Fibroblast of skin of scalp (primary cell): ENCODE measurements around the gene LILRA6.
"Not testable (repeated sequence)": the region's sequence is repeated elsewhere in the genome, so short reads cannot be mapped to it uniquely, and the experiment has no call there.

ENCODE experiments used
- DNase-seq: peaks from one replicate; pipeline ENCODE4 v3.0.0-alpha.2; 2013

Gene LILRA6

GRCh38 chr19:54230031-54230430, 12.6 kb downstream of the LILRA6 start:
- no peak for DNase-seq

- no peak for DNase-seq
These were observed 13.4 kb downstream of the LILRA6 start for GRCh38 chr19:54229146-54229545.

- not testable (repeated sequence) for DNase-seq
These were observed 18.0 kb downstream of the LILRA6 start for GRCh38 chr19:54224619-54225018.

GRCh38 chr19:54223937-54224281, 18.7 kb downstream of the LILRA6 start:
- not testable (repeated sequence) for DNase-seq

GRCh38 chr19:54223277-54223936, 19.2 kb downstream of the LILRA6 start:
- DNase-seq, result not testable (repeated sequence)

- DNase-seq, result not testable (repeated sequence)
These were observed 19.9 kb downstream of the LILRA6 start, which contains the start of gene LILRB3 for GRCh38 chr19:54222474-54223276. LILRB3 (minus strand) TSS chr19:54223007; CDS start chr19:54222976, 31 bp downstream.

GRCh38 chr19:54221947-54222346, 20.6 kb downstream of the LILRA6 start:
- not testable (repeated sequence) for DNase-seq

- DNase-seq, result not testable (repeated sequence)
These were observed 22.9 kb downstream of the LILRA6 start for GRCh38 chr19:54219702-54220101.

GRCh38 chr19:54218960-54219661, 23.5 kb downstream of the LILRA6 start:
- no peak for DNase-seq

GRCh38 chr19:54218259-54218658, 24.3 kb downstream of the LILRA6 start:
- no peak for DNase-seq

GRCh38 chr19:54217517-54218247, 24.9 kb downstream of the LILRA6 start:
- DNase-seq, result not testable (repeated sequence)

- no peak for DNase-seq
These were observed 25.7 kb downstream of the LILRA6 start for GRCh38 chr19:54216869-54217268.

- DNase-seq, result not testable (repeated sequence)
These were observed 27.9 kb downstream of the LILRA6 start for GRCh38 chr19:54214734-54215133.

- DNase-seq, result not testable (repeated sequence)
These were observed 28.4 kb downstream of the LILRA6 start for GRCh38 chr19:54214217-54214616.

GRCh38 chr19:54211235-54211634, 31.4 kb downstream of the LILRA6 start:
- DNase-seq, result no peak

- DNase-seq, result peak; percentile 97
These were observed 32.6 kb downstream of the LILRA6 start for GRCh38 chr19:54209811-54210494.

GRCh38 chr19:54209058-54209810, 33.4 kb downstream of the LILRA6 start:
- peak; percentile 11 for DNase-seq

- DNase-seq, result peak; percentile 15
These were observed 33.9 kb downstream of the LILRA6 start for GRCh38 chr19:54208784-54209057.

- peak; percentile 22 for DNase-seq
These were observed 34.4 kb downstream of the LILRA6 start for GRCh38 chr19:54207983-54208783.

GRCh38 chr19:54207676-54207982, 35.0 kb downstream of the LILRA6 start:
- no peak for DNase-seq

GRCh38 chr19:54207193-54207592, 35.4 kb downstream of the LILRA6 start:
- not testable (repeated sequence) for DNase-seq
